ENCODE measurements around the gene ATG5.

DNA sequence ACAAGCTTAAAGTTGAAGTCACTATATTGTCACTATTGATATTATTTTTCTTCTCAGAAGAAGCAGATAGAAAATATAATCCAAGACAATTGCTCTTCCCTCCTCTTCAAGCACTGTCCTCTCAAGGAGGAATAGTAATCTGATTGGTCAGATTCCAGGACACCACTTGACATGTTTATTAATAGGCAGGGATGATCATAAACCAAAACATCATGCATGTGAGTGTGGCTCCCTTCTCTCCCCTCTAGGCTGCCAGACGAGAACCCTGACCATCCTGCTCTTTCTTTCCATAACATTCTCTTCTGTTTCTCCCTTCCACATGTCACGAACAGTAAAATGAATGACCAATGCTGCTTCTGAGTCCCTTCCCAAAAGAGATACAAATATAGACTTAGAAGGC is 7.5 kb downstream of the ATG5 start:
- TF ChIP-seq, protein P1, sequence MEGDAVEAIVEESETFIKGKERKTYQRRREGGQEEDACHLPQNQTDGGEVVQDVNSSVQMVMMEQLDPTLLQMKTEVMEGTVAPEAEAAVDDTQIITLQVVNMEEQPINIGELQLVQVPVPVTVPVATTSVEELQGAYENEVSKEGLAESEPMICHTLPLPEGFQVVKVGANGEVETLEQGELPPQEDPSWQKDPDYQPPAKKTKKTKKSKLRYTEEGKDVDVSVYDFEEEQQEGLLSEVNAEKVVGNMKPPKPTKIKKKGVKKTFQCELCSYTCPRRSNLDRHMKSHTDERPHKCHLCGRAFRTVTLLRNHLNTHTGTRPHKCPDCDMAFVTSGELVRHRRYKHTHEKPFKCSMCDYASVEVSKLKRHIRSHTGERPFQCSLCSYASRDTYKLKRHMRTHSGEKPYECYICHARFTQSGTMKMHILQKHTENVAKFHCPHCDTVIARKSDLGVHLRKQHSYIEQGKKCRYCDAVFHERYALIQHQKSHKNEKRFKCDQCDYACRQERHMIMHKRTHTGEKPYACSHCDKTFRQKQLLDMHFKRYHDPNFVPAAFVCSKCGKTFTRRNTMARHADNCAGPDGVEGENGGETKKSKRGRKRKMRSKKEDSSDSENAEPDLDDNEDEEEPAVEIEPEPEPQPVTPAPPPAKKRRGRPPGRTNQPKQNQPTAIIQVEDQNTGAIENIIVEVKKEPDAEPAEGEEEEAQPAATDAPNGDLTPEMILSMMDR (IDR thresholded peaks at IDR 0.05) = no peak
- TF ChIP-seq, protein P2, sequence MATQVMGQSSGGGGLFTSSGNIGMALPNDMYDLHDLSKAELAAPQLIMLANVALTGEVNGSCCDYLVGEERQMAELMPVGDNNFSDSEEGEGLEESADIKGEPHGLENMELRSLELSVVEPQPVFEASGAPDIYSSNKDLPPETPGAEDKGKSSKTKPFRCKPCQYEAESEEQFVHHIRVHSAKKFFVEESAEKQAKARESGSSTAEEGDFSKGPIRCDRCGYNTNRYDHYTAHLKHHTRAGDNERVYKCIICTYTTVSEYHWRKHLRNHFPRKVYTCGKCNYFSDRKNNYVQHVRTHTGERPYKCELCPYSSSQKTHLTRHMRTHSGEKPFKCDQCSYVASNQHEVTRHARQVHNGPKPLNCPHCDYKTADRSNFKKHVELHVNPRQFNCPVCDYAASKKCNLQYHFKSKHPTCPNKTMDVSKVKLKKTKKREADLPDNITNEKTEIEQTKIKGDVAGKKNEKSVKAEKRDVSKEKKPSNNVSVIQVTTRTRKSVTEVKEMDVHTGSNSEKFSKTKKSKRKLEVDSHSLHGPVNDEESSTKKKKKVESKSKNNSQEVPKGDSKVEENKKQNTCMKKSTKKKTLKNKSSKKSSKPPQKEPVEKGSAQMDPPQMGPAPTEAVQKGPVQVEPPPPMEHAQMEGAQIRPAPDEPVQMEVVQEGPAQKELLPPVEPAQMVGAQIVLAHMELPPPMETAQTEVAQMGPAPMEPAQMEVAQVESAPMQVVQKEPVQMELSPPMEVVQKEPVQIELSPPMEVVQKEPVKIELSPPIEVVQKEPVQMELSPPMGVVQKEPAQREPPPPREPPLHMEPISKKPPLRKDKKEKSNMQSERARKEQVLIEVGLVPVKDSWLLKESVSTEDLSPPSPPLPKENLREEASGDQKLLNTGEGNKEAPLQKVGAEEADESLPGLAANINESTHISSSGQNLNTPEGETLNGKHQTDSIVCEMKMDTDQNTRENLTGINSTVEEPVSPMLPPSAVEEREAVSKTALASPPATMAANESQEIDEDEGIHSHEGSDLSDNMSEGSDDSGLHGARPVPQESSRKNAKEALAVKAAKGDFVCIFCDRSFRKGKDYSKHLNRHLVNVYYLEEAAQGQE (IDR thresholded peaks at IDR 0.05; ENCODE audit: insufficient read depth in 1 of 2, low read depth in 2 of 2, low read length in 1 of 2) = no peak
- TF ChIP-seq SIN3A (IDR thresholded peaks at IDR 0.05; ENCODE audit: borderline replicate concordance, insufficient read depth, low read depth, low read length) (no peak), POLR2AphosphoS5 (IDR thresholded peaks at IDR 0.05; ENCODE audit: low read depth, low read length) (no peak)

Measured in Panc1 (cell line).